Stimulated activated CD4-positive, alpha-beta T cell treated with anti-CD3 and anti-CD28 coated beads, Interleukin-15, amount 100 ng/mL, for 1 hour (primary cell): Measurements from ENCODE around the gene NAPEPLD.
"Not testable (repeated sequence)": the region's sequence is repeated elsewhere in the genome, so short reads cannot be mapped to it uniquely, and the experiment has no call there.

ENCODE experiments used
- DNase-seq, 2 donors: peaks; one replicate each; pipeline ENCODE4 v3.0.0-alpha.2; 2020; ENCODE audit warnings: low read depth in 1 of 2, low spot score in 1 of 2

NAPEPLD gene

DNA sequence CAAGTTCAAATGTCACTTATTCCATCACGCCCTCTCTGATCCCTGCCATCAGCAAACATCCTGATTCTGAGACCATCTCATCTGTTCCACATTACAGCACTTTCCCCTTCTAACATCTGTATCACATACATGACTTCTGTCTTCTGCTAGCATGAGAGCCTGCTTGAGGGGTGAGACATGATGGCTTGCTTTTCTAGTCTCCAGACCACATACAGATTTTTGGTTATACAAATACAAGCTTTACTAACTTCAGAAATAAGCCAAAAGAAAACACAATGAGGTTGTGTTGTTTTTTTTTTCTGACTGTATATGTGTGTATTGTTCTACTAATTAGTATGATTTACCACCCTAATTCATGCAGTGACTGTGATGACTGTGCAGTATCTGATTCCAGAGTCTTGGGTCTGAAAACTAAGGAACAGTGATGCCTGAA is 34.3 kb downstream of the NAPEPLD start:
- no peak for DNase-seq

- DNase-seq, result no peak
Measured at GRCh38 chr7:103113164-103113563, 35.7 kb downstream of the NAPEPLD start.

DNA sequence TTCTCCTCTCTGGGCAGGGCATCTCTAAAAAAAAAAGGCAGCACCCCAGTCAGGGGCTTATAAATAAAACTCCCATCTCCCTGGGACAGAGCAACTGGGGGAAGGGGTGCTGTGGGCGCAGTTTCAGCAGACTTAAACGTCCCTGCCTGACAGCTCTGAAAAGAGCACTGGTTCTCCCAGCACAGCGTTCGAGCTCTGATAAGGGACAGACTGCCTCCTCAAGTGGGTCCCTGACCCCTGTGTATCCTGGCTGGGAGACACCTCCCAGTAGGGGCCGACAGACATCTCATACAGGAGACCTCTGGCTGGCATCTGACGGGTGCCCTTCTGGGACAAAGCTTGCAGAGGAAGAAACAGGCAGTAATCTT is 42.2 kb downstream of the NAPEPLD start:
- not testable (repeated sequence) for DNase-seq

GRCh38 chr7:103106005-103106702 is 42.7 kb downstream of the NAPEPLD start:
- no peak for DNase-seq

- DNase-seq, result no peak
Measured at GRCh38 chr7:103101543-103101942, 47.4 kb downstream of the NAPEPLD start.

DNA sequence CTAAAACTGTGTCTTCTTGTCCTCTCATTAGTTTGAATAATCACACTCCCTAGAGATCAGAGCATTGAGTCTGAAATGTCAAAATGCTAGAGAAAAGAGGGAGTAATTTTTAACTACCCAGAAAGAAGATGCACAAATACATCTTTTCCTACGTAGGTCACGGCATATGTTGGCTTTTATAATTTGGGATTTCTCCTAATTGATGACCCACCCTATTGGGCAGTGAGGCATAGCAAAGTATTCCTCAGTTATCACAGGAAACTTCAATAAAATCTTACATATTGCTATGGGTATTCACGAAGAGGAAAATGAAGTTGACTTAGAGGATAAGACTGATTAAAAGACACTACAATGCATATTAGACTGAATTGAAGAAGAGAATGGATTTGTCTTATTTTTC is 48.6 kb downstream of the NAPEPLD start:
- DNase-seq, result no peak

DNA sequence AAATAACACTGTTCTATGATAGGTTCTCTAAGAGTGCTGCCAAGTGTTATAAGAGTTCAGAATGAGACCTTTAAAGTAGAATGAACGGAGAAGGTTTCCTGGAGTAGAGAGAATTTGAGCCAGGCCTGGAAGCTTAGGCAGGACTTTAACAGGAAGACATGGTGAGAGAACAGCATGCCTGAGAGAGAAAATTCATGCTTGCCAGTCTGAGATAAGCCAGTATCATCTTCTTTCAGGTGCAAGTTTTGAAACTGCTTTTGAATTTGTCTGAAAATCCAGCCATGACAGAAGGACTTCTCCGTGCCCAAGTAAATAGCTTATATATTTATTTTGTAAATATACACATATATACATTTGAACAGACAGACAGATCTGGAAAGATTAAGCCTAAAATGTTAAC is 51.9 kb downstream of the NAPEPLD start:
- no peak for DNase-seq

DNA sequence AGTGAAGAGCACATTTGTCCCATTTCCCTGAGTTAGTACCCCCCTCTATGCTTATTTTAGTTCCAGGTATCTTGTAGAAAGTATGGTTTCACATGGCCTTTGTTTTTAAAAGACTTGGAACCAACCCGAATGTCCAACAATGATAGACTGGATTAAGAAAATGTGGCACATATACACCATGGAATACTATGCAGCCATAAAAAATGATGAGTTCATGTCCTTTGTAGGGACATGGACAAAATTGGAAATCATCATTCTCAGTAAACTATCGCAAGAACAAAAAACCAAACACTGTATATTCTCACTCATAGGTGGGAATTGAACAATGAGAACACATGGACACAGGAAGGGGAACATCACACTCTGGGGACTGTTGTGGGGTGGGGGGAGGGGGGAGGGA is 53.3 kb downstream of the NAPEPLD start:
- DNase-seq, result not testable (repeated sequence)

- no peak for DNase-seq
Measured at GRCh38 chr7:103094102-103094501, 54.8 kb downstream of the NAPEPLD start.

- DNase-seq, result no peak
Measured at GRCh38 chr7:103093429-103093828, 55.5 kb downstream of the NAPEPLD start.

- not testable (repeated sequence) for DNase-seq
Measured at GRCh38 chr7:103092321-103092720, 56.6 kb downstream of the NAPEPLD start.

- no peak for DNase-seq
Measured at GRCh38 chr7:103083210-103083609, 65.7 kb downstream of the NAPEPLD start.

GRCh38 chr7:103082497-103082896 is 66.4 kb downstream of the NAPEPLD start:
- no peak for DNase-seq

- no peak for DNase-seq
Measured at GRCh38 chr7:103080923-103081322, 68.0 kb downstream of the NAPEPLD start.

GRCh38 chr7:103079836-103080235 is 69.1 kb downstream of the NAPEPLD start:
- DNase-seq, result no peak

GRCh38 chr7:103078226-103078625 is 70.7 kb downstream of the NAPEPLD start:
- DNase-seq, result not testable (repeated sequence)

DNA sequence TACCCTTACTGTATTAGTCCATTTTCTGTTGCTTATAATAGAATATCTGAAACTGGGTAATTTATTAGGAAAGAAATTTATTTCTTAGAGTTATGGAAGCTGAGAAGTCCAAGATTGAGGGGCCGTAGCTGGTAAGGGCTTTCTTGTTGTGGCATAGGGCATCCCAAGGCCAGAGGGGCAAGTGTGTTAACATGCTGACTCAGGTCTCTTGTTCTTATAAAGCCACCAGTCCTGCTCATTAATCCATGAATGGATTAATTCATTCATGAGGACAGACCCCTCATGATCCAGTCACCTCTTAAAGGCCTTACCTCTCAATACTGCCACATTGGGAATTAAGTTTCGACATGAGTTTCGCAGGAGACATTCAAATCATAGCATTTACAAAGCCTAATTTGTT is 71.6 kb downstream of the NAPEPLD start:
- DNase-seq, result no peak

- no peak for DNase-seq
Measured at GRCh38 chr7:103076764-103077163, 72.1 kb downstream of the NAPEPLD start.

- peak; percentile 26 to 75 for DNase-seq
Measured at GRCh38 chr7:103075337-103075918, 73.5 kb downstream of the NAPEPLD start.

DNA sequence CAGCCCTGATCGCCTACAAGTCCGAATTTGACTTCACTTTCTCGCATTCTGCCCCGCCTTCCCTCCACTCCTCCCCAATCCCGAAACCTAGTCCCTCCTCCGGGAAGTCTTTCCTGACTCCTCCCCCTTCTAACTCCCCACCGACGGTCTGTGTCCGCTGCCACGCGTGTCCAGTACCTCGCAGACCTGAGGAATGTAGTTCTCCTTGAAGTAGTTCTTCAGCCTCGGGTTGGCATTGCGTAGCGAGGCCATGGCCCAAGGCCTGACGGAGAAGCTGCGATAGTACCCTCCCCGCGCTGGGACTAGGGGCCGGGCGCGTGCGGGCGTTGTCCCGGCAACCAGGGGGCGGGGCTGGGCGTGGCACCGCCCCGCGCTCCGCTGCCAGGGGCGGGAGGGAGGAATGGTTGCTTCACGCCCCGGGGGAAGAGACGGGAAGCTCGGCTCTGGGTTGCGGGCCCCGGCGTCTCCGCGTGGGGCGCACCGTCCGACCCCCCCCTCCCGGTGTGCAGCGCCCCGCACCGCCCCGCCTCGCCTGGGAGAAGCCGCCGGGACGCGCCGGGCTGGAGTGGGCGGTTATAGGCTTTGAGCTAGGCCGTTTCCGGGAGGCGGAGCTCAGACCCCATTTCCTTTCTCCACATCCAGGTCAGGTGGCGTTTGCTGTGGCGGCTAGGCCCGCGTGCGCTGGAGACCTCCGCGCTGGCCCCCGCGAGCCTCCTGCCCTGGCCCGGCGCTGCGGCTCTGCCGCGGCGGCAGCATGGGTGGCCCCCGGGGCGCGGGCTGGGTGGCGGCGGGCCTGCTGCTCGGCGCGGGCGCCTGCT is 74.2 kb downstream of the NAPEPLD start, which contains the start of the genes ARMC10 and FBXL13:
Gene ARMC10 (plus strand): TSS at position 622 of the 818 bp plus-strand sequence. CDS start 133 bp downstream, at position 755.
Gene FBXL13 (minus strand): TSS at position 278 of the 818 bp plus-strand sequence.
- peak; percentile 81 to 91 for DNase-seq

DNA sequence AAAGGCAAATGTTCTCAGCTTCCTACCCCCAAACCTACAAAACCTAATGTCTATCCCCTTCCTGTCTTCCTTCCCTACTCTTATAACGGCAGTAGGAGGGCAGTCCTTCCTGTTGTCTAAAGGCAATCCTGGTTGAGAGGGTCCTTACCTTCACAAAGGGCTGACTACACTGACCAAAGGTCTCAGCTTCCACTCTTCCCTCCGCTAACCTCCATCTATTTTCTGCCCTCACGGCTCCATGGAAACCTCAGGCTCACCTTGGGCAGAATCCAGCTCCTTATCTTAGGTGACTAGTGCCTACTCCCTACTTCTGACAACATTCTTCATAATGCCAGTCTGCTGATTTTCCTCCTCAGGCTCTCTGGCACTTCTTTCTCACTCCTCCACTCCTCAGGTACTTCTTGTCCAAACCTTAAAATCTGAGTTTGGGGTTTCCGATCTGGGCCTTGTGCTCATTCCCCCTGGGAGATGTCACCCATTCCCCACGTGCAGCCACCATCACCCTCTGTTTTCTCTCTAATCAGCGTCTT is 74.8 kb downstream of the NAPEPLD start:
- DNase-seq, result no peak

- no peak for DNase-seq
Measured at GRCh38 chr7:103071000-103071399, 77.9 kb downstream of the NAPEPLD start.
